DND-41 (cell line): ENCODE data around the gene CCDC93.

Experiments
- ATAC-seq: fragments of 200-7000 bp; cut with Tn5 transposase; 3 replicates; pipeline ENCODE4 v1.9.1; 2021; ENCODE audit warnings: low read depth; ENCODE audit not compliant: insufficient read depth
- DNase-seq: peaks from one replicate; pipeline ENCODE4 v3.0.0-alpha.2; 2020
- H2AFZ ChIP-seq: 2 replicates; pipeline ENCODE4 v1.6.0; 2012; ENCODE audit warnings: low read depth, low read length
- H3K27ac ChIP-seq: 2 replicates; pipeline ENCODE4 v1.5.1; 2012; ENCODE audit warnings: low read length, inconsistent platforms
- H3K27me3 ChIP-seq: fragments of 200-600 bp; sonication (generic); 2 replicates; pipeline ENCODE4 v1.6.0; 2012; ENCODE audit warnings: low read length, mild to moderate bottlenecking, inconsistent platforms; ENCODE audit not compliant: insufficient read depth, poor library complexity
- H3K36me3 ChIP-seq: 2 replicates; pipeline ENCODE4 v1.5.1; 2012; ENCODE audit warnings: low read length, inconsistent platforms; ENCODE audit not compliant: insufficient read depth
- H3K4me1 ChIP-seq: 2 replicates; pipeline ENCODE4 v1.5.1; 2012; ENCODE audit warnings: mild to moderate bottlenecking, low read length; ENCODE audit not compliant: insufficient read depth
- H3K4me2 ChIP-seq: 2 replicates; pipeline ENCODE4 v1.6.0; 2012; ENCODE audit warnings: mild to moderate bottlenecking, moderate library complexity, low read length, inconsistent platforms; ENCODE audit not compliant: insufficient read depth
- H3K4me3 ChIP-seq, 2 experiments: fragments of 200-600 bp in 1 of 2; shearing (Covaris generic) in 1 of 2; 2 replicates each; pipeline ENCODE4 v1.5.1; 2012 to 2016; ENCODE audit warnings: inconsistent platforms in 2 of 2, low read length in 2 of 2, mild to moderate bottlenecking in 2 of 2, low read depth in 1 of 2, moderate library complexity in 1 of 2
- H3K79me2 ChIP-seq: 2 replicates; pipeline ENCODE4 v1.6.0; 2012; ENCODE audit warnings: low read length, inconsistent platforms; ENCODE audit not compliant: insufficient read depth
- H3K9ac ChIP-seq: 2 replicates; pipeline ENCODE4 v1.6.0; 2012; ENCODE audit warnings: low read depth, mild to moderate bottlenecking, inconsistent platforms, low read length, moderate library complexity
- H3K9me3 ChIP-seq: 2 replicates; pipeline ENCODE4 v1.5.1; 2012; ENCODE audit warnings: low read length, moderate library complexity, mild to moderate bottlenecking, inconsistent platforms; ENCODE audit not compliant: insufficient read depth, severe bottlenecking
- H4K20me1 ChIP-seq: 2 replicates; pipeline ENCODE4 v1.6.0; 2012; ENCODE audit warnings: low read length; ENCODE audit not compliant: insufficient read depth
- CTCF ChIP-seq: IDR thresholded peaks from 2 replicates; pipeline ENCODE4 v1.5.1; 2012; ENCODE audit warnings: borderline replicate concordance, low read length, moderate library complexity, mild to moderate bottlenecking; ENCODE audit not compliant: poor library complexity, severe bottlenecking; ENCODE audit errors: extremely low read depth
- EZH2 ChIP-seq: IDR thresholded peaks from 3 replicates; pipeline ENCODE4 v1.6.1; 2012; ENCODE audit warnings: borderline replicate concordance, low read depth, mild to moderate bottlenecking, moderate library complexity, low read length, inconsistent platforms; ENCODE audit not compliant: severe bottlenecking

CCDC93 gene

DNA sequence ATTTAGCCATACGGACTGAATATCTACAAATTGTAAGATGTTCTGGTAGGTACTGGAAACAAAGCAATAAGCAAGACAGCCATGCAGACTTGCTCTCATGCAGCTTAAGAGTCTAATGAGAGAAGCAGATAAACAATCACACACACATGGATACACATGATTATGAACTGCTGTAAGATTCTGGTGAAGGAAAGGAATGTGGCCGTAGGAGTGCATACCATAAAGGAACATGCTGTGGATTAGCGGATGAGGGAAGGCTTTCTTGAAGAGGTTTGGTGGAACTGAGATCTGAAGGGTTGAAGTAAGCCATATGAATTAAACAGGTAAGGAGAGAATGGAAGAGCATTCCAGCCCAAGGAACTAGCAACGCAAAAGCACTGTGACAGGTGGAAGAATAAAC is 13.8 kb downstream of the CCDC93 start:
- DNase-seq, result no peak
- no peak overlapping the region for H3K27ac ChIP-seq
- no peak overlapping the region for H3K4me2 ChIP-seq
- H4K20me1 ChIP-seq, result peaks cover 20% of the 10 kb centered on the region
- TF ChIP-seq EZH2, result no peak
- TF ChIP-seq CTCF, result no peak
- peaks cover 92% of the 10 kb centered on the region for H3K36me3 ChIP-seq
- H3K9me3 ChIP-seq, result no peaks in the 10 kb centered on the region
- no peaks in the 10 kb centered on the region for H3K4me1 ChIP-seq
- no peak overlapping the region for H3K4me3 ChIP-seq
- ATAC-seq, result no peak
- H3K27me3 ChIP-seq, result no peaks in the 10 kb centered on the region
- no peaks in the 10 kb centered on the region; the same call in none of the 2 replicates for H3K79me2 ChIP-seq
- H2AFZ ChIP-seq, result no peak overlapping the region
- no peak overlapping the region for H3K9ac ChIP-seq

DNA sequence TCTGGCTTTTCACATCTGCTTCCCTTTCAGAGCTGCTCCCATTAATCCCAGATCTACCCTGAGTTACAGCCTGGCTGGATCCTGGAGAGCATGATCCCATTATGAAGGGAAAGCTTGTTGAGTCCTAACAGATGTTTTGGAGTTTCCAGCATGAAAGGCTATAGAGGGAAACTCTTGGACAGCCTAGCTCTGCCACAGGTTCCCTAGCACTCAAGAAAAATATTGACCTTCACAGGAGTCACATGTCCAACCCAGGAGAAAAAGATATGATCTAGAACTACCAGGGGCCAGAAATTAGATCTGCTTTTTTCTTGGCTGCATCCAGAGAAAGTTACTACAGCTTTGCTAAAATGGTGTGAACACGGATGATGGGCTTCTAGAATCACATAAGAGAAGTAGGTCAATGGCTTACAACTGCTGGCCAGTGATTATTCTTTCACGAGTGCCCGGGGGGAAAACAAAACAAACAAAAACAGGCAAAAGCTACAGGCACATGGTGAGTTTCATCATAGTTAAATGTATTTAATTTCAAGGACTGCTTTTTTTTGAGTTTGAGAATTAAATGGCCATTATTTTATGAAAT is 15.9 kb downstream of the CCDC93 start:
- H3K36me3 ChIP-seq, result peaks cover 94% of the 10 kb centered on the region
- peaks cover 4% of the 10 kb centered on the region for H4K20me1 ChIP-seq
- TF ChIP-seq CTCF (no peak), EZH2 (no peak)
- no peaks in the 10 kb centered on the region; the same call in none of the 2 replicates for H3K79me2 ChIP-seq
- no peak overlapping the region for H2AFZ ChIP-seq
- H3K4me2 ChIP-seq, result no peak overlapping the region
- no peak for ATAC-seq
- DNase-seq, result no peak
- H3K9ac ChIP-seq, result no peak overlapping the region
- H3K27me3 ChIP-seq, result no peaks in the 10 kb centered on the region
- no peaks in the 10 kb centered on the region for H3K9me3 ChIP-seq
- H3K4me1 ChIP-seq, result no peaks in the 10 kb centered on the region
- no peak overlapping the region for H3K4me3 ChIP-seq
- H3K27ac ChIP-seq, result no peak overlapping the region

- H2AFZ ChIP-seq, result no peak overlapping the region
- H3K9me3 ChIP-seq, result no peaks in the 10 kb centered on the region
- no peak overlapping the region for H3K9ac ChIP-seq
- DNase-seq, result no peak
- H3K27ac ChIP-seq, result no peak overlapping the region
- TF ChIP-seq EZH2 (no peak), CTCF (no peak)
- peaks cover 2% of the 10 kb centered on the region for H4K20me1 ChIP-seq
- no peak overlapping the region for H3K4me2 ChIP-seq
- no peak overlapping the region for H3K4me3 ChIP-seq
- H3K27me3 ChIP-seq, result no peaks in the 10 kb centered on the region
- H3K4me1 ChIP-seq, result no peaks in the 10 kb centered on the region
- peaks cover 94% of the 10 kb centered on the region for H3K36me3 ChIP-seq
- no peak for ATAC-seq
- no peaks in the 10 kb centered on the region for H3K79me2 ChIP-seq
These were observed 17.3 kb downstream of the CCDC93 start for GRCh38 chr2:117996525-117996924.

- H3K27me3 ChIP-seq, result no peaks in the 10 kb centered on the region
- no peak overlapping the region for H3K9ac ChIP-seq
- no peak overlapping the region for H3K27ac ChIP-seq
- TF ChIP-seq EZH2 (no peak), CTCF (no peak)
- H3K4me3 ChIP-seq, result no peak overlapping the region
- H3K36me3 ChIP-seq, result peaks cover 97% of the 10 kb centered on the region
- DNase-seq, result no peak
- no peaks in the 10 kb centered on the region for H4K20me1 ChIP-seq
- no peaks in the 10 kb centered on the region for H3K4me1 ChIP-seq
- H3K4me2 ChIP-seq, result no peak overlapping the region
- H2AFZ ChIP-seq, result no peak overlapping the region
- H3K79me2 ChIP-seq, result no peaks in the 10 kb centered on the region
- H3K9me3 ChIP-seq, result no peaks in the 10 kb centered on the region
- no peak for ATAC-seq
These were observed 19.1 kb downstream of the CCDC93 start for GRCh38 chr2:117994729-117995128.
